DOHH2 (cell line): ENCODE measurements around the gene FTO.

Experiments
- CTCF ChIP-seq: fragments of 200-600 bp; sonication (generic); IDR thresholded peaks from one replicate; pipeline ENCODE4 v1.5.1; 2014; ENCODE audit warnings: antibody characterized with exemption, mild to moderate bottlenecking, low read depth, low read length; ENCODE audit not compliant: poor library complexity, severe bottlenecking
- EZH2phosphoT487 ChIP-seq: fragments of 200-600 bp; sonication (generic); IDR thresholded peaks from 2 replicates; pipeline ENCODE4 v1.6.1; 2017; ENCODE audit warnings: borderline replicate concordance, mild to moderate bottlenecking, antibody characterized with exemption, low read length, moderate library complexity, mixed read lengths

DNA sequence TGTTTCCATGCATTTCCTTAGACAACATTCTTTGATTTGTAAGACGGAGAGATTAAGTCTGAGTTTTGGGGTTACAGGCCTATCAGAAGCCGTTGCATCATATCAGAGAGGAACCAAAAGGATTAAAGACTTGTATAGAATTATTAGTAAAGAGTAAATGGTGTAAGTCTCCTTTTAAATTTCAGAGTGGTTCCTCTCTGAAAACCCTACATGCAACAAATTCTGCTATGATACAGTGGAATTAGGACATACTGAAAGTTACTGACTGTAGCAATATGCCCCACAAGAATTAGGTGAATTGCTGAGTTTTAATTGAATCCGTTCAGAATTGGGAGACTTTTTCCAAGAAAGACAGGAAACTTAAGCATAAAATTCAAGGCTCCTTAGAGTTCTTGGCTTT lies 221.6 kb downstream of the FTO start:
- TF ChIP-seq CTCF (no peak), EZH2phosphoT487 (no peak)
